ENCODE results near the gene TMEM86A.

DNA sequence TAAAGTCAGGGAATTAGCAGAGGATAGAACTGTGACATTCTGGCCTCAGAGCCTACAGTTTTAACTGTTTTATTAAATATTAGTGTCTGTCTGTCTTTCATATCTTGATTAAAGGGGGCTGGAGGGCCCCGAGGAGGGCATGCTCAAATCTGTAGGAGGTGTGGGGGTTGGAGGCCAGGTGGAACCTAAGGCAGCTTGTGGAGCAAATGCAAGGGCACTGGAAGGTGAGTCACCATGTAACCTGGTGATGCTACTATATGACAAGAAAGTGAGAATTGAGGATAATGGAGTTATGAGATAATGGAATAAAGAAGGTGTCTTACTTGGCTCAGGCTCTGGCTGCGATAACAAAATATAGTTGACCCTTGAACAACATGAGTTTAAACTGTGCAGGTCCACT is 27.3 kb upstream of the TMEM86A start:
- TF ChIP-seq EZH2phosphoT487 (IDR thresholded peaks at IDR 0.05) = no peak
- no peak for TF ChIP-seq EZH2 (IDR thresholded peaks at IDR 0.05)
